ENCODE measurements around the gene MUS81.
"Not testable (repeated sequence)": the region's sequence is repeated elsewhere in the genome, so short reads cannot be mapped to it uniquely, and the experiment has no call there.

MUS81 gene

DNA sequence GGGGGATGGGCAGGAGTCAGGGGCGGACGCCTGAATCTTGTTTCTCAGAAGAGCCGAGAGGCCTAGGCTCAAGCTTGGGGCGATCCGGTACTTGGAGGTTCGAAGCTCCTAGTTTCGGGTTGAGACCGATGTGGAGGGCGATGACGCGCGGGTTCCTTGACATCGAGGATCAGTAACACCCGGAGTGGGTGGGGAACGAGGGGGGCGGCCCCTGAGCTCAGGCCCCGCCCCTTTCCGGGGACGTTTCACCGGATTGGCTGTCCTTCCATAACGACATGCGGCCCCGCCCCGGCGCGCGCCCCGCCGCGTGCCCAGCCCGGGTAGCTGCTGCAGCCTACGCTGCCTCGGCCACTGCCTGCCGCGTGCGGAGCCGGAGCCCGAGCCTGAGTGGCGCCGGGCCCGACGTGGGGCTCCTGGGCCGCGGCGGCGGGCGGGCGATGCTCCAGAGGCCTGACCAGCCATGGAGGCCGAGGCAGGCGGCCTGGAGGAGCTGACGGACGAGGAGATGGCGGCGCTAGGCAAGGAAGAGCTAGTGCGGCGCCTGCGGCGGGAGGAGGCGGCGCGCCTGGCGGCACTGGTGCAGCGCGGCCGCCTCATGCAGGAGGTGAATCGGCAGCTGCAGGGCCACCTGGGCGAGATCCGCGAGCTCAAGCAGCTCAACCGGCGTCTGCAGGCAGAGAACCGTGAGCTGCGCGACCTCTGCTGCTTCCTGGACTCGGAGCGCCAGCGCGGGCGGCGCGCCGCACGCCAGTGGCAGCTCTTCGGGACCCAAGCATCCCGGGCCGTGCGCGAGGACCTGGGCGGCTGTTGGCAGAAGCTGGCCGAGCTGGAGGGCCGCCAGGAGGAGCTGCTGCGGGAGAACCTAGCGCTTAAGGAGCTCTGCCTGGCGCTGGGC lies 30.3 kb downstream of the MUS81 start, which contains the start of gene CCDC85B:
CCDC85B (plus strand) TSS at position 350 of the 895 bp plus-strand sequence; CDS start at position 461, 111 bp downstream.
- DNase-seq (ENCODE audit: low read depth, low spot score), result peak; percentile 80

DNA sequence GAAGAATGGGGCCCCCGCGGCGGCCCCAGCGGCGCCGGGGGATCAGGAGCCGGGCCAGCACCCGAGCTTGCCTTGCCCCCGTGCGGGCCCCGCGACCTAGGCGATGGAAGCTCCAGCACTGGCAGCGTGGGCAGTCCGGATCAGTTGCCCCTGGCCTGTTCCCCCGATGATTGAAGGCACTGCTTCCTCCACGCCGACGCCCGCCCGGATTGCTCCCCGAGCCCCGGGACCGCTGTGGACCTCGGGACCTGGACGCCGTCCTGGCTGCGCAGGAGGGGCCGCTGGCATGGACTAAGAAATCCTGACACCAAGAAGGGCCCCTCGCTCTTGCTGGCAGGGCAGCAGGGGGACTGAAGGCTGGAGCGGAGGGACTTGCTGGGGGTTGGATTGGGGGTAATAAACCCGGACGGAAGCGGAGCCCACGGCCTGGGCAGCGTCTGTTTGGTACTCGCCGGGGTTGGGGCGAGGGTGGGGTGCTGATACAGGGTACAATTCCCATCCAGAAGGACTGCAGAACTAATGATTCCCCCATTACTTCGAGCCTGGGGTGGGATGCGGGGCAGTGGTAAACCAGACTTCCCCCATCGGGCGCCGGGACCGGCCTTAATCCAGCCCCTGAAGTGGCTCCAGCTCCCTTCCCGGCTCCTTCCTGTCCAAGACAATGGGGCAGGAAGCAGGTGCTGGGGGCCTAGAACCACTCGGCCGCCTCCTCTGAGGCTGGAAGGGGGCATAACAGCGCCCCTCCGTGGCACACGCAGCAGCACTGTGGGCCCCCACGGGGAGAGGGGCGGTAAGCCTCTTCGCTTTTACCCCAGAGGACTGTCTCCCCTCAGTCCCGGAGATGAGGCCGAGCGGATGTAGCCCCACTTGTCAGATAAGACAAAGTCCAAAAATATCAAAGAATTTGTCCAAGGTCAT lies 31.2 kb downstream of the MUS81 start:
- no peak for DNase-seq (ENCODE audit: low read depth, low spot score)

DNA sequence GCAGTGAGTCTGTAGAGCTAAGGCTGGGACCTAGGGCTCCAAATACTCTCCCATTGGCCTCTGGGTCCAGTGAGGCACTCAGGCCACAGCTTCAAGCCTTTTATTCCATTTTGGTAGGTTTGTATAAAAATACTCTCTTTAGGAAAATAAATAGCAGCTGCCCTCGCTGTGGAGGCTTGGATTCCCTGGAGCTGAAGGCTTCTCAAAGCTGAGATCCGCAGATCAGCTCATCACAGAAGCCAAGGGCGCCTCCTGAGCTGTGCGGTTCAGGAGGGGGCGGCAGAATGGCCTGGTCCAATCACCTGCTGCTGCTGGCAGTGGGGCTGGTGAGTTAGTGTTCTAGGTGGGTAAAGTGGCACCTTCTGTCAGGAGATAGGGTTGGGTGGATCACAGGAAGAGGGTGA lies 31.9 kb downstream of the MUS81 start:
- not testable (repeated sequence) for DNase-seq (ENCODE audit: low read depth, low spot score)

DNA sequence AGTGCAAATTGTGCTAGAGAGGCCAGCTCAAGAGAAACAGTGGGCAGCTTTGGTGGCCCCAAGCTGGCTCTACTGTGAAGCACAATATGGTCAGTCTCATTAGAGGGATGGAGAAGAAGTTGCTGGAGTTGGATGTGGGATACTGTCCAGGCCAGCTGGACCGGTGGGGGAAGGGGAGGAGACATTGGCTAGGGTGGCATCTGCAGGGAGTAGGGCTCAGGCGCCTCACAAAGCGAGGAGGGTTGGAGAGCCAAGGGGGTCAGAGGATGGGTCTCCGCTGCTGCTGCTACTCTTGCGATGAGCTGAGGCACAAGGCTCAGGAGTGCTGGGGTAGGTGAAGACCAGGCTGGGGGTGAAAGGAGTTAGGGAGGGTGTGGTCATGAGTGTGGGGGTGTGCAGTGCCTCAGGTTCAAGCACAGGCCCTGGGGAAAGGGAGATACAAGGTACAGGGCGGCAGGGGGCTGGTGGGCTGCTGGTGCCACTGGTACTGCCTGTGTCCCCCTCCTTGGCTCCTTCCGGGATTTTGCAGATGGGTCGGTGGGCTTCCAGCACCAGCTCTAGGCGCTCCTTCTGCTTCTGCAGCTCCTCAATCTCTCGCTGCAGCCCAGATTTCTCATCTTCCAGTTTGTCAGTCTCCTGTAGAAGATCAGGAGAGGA lies 32.6 kb downstream of the MUS81 start:
- no peak for DNase-seq (ENCODE audit: low read depth, low spot score)

DNA sequence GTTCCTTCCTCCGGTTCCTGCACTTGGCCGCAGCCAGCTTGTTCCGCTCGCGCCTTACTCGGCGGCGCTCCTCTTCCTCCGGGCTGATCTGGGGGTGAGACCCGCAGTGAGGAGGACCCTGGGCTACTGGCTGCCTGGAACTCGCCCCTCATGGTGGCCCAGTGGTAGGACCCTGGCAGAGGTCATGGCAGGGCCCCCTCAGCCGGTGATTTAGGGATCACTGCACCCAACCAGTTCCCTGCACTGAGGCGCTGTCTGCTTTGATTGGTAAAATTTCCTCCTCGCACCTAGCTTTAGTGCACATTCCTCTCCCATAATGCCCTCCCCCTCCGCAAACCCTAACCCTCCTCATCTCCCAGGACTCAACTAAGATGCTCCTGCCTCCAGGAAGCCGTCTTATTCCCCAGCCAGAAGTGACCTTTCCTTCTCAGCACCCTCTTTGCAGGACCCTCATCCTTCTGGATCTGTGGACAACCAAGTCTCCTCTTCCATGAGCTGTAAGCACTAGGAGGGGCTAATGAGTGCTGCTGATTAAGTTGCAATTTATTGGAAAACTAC lies 33.9 kb downstream of the MUS81 start:
- no peak for DNase-seq (ENCODE audit: low read depth, low spot score)

DNA sequence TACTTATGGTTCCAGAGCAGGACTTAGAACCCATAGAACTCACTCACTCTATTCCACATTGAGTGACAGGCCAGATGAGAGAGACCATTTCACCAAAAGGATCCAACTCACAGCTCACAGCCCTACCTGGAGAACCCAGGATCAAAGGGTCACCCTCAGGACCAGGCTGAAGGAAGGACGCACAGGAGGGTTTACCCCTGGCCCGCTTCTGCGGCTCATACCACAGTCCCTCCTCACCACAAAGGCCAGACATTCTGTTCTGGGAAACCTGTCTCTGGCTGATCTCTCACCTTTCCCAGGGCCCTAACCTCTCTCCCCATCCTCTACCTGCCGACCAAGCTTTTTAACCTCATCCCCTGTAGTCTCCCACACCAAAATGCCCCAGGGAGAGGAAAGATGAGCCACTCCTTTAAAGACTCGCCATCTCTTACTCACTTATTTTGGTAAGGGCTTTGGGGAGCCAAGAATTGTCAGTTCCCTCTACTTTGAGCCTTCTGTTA lies 35.3 kb downstream of the MUS81 start:
- DNase-seq (ENCODE audit: low read depth, low spot score), result no peak

DNA sequence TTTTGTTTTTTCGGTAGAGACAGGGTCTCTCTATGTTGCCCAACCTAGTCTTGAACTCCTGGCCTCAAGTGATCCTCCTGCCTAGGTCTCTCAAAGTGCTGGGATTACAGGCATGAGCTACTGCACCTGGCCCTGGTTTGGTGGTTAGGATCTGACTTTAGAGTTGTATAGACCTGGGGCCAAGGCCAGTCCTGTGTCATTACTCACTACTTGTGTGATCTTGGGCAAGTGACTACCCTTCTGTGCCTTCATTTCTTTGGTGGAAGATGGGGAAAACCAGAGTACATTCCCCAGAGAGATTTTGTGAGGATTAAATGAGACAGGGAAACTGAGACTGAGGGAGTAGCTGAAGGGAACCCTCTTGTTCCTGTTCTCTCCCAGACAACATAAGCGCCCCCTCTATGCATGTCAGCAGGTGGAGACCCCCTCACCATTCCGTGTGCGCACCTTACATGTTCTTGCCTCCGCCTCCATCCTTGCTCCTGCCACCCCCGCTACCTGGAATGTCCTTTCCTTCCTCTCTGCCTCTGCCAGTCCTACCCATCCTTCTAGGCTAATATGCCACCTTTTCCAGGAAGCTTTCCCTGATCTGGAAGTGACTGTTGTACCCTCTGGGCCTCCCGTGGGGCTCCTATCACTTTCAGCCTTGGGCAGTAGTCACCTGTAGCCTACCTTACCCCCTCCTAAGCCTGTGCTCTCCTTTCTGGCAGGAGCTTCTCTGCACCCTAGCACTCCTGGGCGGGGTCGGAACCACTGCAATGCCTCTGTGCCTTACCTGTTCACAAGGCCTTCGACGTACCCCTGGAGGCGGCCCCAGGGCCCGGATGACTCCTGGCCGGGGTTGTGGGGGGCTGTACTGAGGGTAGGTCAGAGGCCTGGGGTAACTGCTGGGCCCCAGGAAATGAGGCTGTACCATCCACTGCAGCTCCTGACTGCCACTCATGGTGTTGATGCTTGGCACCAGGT lies 36.1 kb downstream of the MUS81 start:
- DNase-seq (ENCODE audit: low read depth, low spot score), result no peak

DNA sequence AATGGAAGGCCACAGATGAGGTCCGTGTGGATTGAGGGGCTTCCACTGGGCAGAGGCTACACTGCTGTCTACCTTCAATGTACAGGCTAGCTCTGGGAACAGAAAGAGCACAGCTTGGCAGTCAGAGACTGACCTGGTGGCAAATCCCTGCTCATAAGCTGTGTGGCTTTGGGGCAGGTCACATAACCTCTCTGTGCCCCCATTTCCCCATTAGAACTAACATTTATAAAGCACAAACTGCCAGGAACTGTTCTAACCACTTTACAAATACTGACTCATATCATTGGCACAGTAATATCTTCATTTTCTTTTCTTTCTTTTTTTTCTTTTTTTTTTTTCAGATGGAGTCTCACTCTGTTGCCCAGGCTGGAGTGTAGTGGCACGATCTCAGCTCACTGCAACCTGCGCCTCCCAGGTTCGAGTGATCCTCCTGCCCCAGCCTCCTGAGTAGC lies 36.8 kb downstream of the MUS81 start:
- DNase-seq (ENCODE audit: low read depth, low spot score), result no peak

DNA sequence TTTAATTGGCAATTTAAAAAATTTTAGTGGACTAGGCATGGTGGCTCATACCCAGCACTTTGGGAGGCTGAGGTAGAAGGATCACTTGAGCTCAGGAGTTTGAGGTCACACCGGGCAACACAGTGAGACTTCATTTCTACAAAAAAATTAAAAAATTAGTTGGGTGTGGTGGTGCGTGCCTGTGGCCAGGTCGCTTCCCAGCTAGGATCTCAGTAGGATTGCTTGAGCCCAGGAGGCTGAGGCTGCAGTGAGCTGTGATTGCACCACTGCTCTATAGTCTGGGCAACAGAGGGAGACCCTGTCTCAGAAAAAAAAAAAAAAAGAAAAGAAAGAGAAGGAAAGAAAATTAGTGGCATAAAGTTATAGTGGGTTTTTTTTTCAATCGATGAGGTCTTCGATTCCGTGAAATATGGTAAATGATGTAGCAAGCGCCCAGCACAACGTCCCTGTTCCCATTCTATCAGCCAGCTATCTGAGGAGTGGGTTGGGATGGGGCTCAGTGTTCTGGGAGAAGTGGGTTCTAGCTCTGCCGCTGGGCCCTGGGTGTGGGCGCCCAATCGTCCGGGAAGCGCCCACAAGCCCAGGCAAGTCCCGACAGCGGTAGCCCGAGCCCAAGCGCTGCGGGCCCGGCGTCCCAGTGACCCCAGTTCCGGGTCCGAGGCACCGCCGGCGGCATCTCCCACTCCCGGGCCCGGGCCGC lies 38.6 kb downstream of the MUS81 start:
- no peak for DNase-seq (ENCODE audit: low read depth, low spot score)

DNA sequence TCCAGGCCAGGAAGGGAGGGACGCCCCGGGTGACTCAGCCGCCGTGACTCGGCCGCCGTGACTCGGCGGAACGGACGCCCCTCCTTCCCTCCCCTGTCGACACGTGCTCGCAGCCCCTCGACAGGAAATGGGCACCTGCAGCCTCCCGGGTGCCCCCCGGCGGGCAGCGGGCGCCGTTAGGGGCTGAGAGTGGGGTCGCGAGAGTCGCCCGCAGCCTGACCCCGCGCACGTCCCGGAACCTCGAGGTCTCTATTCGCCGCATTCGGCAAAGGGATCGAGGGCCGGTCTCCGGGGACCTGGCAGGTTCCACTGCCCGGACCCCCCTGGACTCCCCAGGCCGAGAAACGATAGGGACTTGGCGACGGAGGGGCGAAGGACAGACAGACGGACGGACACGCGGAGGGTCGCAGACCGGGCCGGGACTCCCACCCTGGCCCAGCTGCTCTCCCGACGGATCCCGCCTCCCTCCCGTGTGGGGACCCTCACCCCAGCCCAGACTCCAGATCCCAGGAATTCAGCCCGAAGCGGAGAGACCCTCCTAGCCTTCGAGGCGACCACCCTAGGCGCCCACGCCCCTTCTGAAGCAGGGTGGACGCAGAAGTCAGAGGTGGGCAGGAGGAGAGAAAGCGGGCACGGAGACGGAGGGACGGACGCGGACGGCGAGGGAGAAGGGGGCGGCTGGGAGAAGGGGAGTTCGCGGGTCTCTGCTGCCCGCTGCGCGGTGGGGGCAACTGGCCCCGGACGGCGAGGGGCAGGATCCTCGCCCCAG lies 39.3 kb downstream of the MUS81 start:
- no peak for DNase-seq (ENCODE audit: low read depth, low spot score)

DNA sequence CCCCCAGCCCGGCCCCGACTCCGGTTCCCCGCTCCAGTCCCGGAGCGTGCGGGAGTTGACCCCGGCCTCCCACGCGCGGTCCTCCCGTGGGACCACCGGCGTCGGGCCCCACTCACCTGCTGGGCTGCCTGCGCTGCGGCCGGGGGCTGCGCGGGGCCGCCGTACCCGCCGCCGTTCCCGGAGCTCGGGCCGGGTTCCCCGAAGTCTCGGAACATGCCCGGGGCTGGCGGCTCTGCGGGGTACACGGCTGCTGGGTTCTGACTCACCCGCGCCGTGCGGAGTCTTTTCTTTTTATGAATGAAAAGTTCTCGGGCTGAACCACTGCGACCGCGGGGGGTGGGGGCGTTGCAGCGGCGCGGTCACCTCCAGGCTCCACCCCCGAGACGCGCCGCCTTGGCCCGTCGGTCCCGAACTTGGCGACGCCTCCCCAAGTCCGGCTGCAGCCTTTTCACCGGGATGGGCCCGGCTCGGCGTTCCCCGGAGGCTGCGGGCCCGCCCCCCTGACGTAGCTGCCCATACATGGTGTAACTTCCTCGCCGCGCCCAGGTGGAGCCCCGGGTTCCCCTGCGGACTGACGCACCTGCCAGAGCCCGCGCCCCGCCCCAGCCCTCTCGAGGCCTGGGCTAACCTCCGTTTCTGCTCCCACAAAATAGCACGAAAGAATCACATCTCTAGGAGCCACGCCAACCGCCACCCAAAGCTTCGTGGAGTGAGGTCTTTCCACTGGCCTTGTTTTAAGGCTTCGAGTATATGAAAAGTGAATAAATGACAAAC lies 40.1 kb downstream of the MUS81 start, which contains the start of gene FOSL1:
FOSL1 (minus strand) TSS at position 264 of the 774 bp plus-strand sequence; CDS start at position 215, 49 bp downstream.
- DNase-seq (ENCODE audit: low read depth, low spot score), result peak; percentile 70

DNA sequence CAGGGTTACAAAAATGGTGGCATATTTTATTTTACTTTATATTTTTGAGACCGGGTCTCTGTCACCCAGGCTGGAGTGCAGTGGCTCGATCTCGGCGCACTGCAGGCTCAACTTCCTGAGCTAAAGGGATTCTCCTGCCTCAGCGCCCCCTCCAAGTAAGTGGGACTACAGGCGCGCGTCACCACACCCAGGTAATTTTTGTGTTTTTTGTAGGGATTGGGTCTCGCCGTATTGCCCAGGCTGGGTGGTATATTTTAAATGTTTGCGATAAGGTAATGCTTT lies 40.6 kb downstream of the MUS81 start:
- DNase-seq (ENCODE audit: low read depth, low spot score), result no peak

DNA sequence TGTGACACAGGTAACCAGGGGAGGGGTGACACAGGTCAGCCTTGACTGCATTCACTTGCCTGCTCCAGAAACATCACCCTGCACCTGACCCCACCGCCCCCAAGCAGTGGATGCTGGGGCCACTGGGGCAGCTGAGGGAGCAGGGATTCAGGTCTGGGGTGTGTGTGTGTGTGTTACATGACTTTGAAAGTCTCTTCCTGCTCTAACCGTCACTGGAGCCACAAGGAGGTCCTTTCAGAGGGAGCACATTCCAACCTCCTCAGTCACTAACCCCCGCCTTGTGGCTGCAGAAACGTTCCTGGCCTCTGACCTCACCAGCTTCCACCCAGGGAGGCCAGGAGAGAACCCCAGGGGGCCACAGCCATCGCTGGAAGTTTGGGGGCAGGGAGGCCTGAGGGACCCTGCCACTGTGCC lies 42.8 kb downstream of the MUS81 start:
- DNase-seq (ENCODE audit: low read depth, low spot score), result no peak

DNA sequence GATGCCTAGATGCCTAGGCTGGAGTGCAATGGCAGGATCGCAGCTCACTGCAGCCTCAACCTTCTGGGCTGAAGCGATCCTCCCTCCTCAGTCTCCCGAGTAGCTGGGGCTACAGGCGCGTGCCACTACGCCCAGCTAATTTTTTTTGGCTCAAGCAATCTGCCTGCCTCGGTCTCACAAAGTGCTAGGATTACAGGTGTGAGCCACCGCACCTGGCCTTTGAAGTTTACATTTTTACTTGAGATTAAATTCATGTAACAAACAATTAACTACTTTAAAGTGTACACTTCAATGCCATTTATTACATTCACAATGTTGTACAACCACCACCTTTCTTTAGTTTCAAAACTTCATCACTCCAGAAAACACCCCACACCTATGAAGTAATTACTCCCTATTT lies 43.5 kb downstream of the MUS81 start:
- DNase-seq (ENCODE audit: low read depth, low spot score), result no peak

DNA sequence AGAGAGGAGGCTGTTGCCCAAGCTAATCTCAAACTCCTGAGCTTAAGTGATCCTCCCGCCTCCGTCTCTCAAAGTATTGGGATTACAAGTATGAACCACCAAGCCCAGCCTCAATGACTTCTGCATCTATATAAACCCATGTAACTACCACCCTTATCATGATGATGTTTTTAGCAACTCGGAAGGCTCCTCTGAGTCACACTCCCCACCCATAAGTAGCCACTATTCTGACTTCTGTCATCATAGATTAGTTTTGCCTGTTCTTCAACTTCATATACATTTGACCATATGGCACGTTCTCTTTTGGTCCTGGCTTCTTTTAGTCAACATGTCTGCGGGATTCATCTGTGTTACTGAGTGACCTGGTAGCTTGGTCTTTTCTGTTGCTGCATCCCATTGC lies 46.4 kb downstream of the MUS81 start:
- no peak for DNase-seq (ENCODE audit: low read depth, low spot score)

DNA sequence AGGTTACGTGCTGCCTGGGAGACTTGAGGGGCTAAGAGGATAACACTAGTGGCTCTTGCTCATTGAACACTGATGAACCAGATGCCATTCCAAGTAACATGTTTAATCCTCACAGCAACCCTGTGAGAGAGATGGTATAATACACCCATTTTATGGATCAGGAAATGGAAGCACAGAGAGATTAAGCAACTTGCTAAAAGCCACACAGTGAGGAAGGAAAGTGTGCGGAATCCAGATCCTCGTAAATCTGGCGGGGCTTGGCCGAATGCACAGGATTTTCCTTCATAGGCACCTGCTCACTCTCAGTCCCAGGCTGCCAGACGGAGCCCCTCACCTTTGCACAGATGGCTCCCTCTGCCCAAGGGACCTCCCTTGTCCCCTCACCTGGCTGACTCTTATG lies 47.6 kb downstream of the MUS81 start:
- no peak for DNase-seq (ENCODE audit: low read depth, low spot score)

DNA sequence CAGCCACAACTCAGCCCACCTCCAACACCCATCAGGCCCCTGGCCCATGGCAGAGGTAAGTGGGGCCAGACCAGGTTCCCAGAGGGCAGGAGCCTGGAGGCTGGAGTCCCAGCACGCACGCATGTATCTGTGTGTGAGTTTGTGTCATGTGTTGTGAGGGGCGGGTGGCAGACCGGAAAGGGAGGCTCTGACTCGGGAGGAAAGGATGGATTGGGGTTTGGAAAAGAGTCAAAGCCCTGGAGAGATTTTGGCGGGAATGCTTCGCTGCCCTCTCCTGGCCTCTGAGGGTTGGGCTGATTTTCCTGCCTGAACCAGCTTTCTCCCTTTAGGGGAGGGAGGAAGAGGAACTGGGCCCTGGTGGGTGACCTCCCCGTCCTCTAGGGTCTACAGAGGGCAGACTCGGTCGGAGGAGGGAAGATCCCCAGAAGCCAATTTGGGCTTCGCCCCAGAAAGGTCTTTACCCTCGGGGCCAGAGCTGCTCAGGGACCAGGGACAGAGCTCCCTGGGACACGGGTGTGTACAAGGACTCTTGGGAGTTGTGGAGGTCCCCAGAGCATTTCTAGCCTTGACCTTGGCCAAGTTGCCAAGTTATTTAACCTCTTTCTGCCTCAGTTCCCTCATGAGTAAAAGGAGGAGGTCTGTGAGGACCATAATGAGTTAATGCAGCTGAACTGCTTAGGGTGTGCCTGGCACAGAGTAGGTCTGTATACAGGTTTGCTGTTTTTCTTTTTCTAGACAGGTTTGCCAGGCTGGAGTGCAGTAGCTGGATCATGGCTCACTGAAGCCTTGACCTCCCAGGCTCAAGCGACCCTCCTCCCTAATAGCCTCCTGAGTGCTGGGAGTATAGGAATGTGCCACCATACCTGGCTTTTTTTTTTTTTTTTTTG lies 51.7 kb downstream of the MUS81 start:
- no peak for DNase-seq (ENCODE audit: low read depth, low spot score)
